WTC11 (cell line): Measurements from ENCODE around the gene ELMO1.

ENCODE experiments used
- CREB1 ChIP-seq: sonication (generic); formaldehyde crosslinking; IDR thresholded peaks from 2 replicates; pipeline ENCODE4 v1.8.0; 2023; ENCODE audit warnings: mild to moderate bottlenecking, missing genetic modification reagents
- CTCF ChIP-seq: fragments of 200-600 bp; IDR thresholded peaks from 2 replicates; pipeline ENCODE4 v1.8.0; 2022; ENCODE audit warnings: antibody characterized with exemption
- PREB ChIP-seq: sonication (generic); formaldehyde crosslinking; IDR thresholded peaks from 2 replicates; pipeline ENCODE4 v1.8.1; 2022; ENCODE audit warnings: mild to moderate bottlenecking, missing genetic modification reagents, moderate library complexity, borderline replicate concordance
- SMAD4 ChIP-seq: sonication (generic); formaldehyde crosslinking; IDR thresholded peaks from 2 replicates; pipeline ENCODE4 v1.8.0; 2022; ENCODE audit warnings: mild to moderate bottlenecking, missing genetic modification reagents
- SP1 ChIP-seq: sonication (generic); formaldehyde crosslinking; conservative IDR thresholded peaks from 2 replicates; pipeline ENCODE4 v1.8.1; 2022; ENCODE audit warnings: missing genetic modification reagents
- TEAD4 ChIP-seq: sonication (generic); formaldehyde crosslinking; IDR thresholded peaks from 2 replicates; pipeline ENCODE4 v1.8.0; 2022; ENCODE audit warnings: mild to moderate bottlenecking, missing genetic modification reagents
- ZNF263 ChIP-seq: sonication (generic); formaldehyde crosslinking; IDR thresholded peaks from 2 replicates; pipeline ENCODE4 v1.8.1; 2022; ENCODE audit warnings: low read depth, mild to moderate bottlenecking, moderate library complexity, missing genetic modification reagents

- TF ChIP-seq ZNF263 (CRISPR knock-in tag) (no peak), CTCF (no peak), SP1 (CRISPR knock-in tag) (no peak), PREB (CRISPR knock-in tag) (no peak), TEAD4 (no peak), SMAD4 (CRISPR knock-in tag) (no peak), CREB1 (CRISPR knock-in tag) (no peak)
Measured at GRCh38 chr7:37287131-37287855, 161.4 kb downstream of the ELMO1 start.
